ENCODE measurements around the gene CSF2RB. TPM values are rescaled to one million over a fixed set of nuclear protein-coding genes. Genes with fewer than 3 reads are reported as not detected.

Gene CSF2RB
- total RNA-seq, 1 donor from 2014 or later, result 4.2 TPM

GRCh38 chr22:36948273-36949225 is 35.1 kb downstream of the CSF2RB start:
- Histone ChIP-seq H3K36me3 (no peaks in the 10 kb centered on the region), H3K4me1 (peaks cover 5% of the 10 kb centered on the region), H3K9me3 (no peaks in the 10 kb centered on the region), H3K4me3 (no peak overlapping the region), H3K27ac (no peak overlapping the region), H3K27me3 (no peaks in the 10 kb centered on the region)
- TF ChIP-seq CTCF (IDR thresholded peaks at IDR 0.05) (no peak), POLR2A (IDR thresholded peaks at IDR 0.05) (no peak), POLR2AphosphoS5 (IDR thresholded peaks at IDR 0.05; ENCODE audit: insufficient read depth in 1 of 2, low read depth in 1 of 2) (no peak)
- intact Hi-C loops (cut with DNase I), result no loop called here
- DNase-seq (ENCODE audit: extremely low spot score in 2 of 2), result no peak

GRCh38 chr22:36950797-36951590 is 37.6 kb downstream of the CSF2RB start:
- no peak for TF ChIP-seq POLR2AphosphoS5 (IDR thresholded peaks at IDR 0.05; ENCODE audit: insufficient read depth in 1 of 2, low read depth in 1 of 2)
- no peak for TF ChIP-seq POLR2A (IDR thresholded peaks at IDR 0.05)
- TF ChIP-seq CTCF (IDR thresholded peaks at IDR 0.05), result no peak
- Histone ChIP-seq H3K27ac (no peak overlapping the region), H3K36me3 (no peaks in the 10 kb centered on the region), H3K27me3 (no peaks in the 10 kb centered on the region), H3K9me3 (no peaks in the 10 kb centered on the region), H3K4me3 (no peak overlapping the region), H3K4me1 (peaks cover 5% of the 10 kb centered on the region)
- intact Hi-C loops (cut with DNase I), result no loop called here
- DNase-seq (ENCODE audit: extremely low spot score in 2 of 2), result no peak

DNA sequence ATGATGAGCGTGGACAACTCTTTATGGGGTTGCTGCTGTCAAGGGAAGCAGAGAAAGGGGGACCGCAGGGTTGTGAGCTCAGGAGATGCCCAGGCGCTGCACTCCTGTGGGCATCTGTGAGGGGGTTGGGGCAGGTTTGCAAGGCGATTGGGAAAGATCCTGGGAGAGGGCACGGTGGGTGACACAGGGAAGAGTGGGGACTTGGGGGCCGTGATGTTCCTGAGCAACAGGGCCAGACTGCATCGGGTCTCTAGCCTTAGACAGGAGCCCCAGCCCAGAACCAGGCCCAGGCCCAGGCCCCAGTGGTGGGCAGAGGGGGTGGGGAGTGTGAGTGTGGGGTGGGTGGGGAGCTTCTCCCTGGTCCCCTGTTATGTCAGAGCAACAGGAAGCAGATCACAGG is 38.3 kb downstream of the CSF2RB start:
- no peak for TF ChIP-seq POLR2AphosphoS5 (IDR thresholded peaks at IDR 0.05; ENCODE audit: insufficient read depth in 1 of 2, low read depth in 1 of 2)
- no peak for TF ChIP-seq CTCF (IDR thresholded peaks at IDR 0.05)
- no peak for TF ChIP-seq POLR2A (IDR thresholded peaks at IDR 0.05)
- DNase-seq (ENCODE audit: extremely low spot score in 2 of 2), result no peak
- intact Hi-C loops (cut with DNase I), result no loop called here
- Histone ChIP-seq H3K27ac (no peak overlapping the region), H3K9me3 (no peaks in the 10 kb centered on the region), H3K27me3 (no peaks in the 10 kb centered on the region), H3K4me1 (peaks cover 5% of the 10 kb centered on the region), H3K4me3 (no peak overlapping the region), H3K36me3 (no peaks in the 10 kb centered on the region)

DNA sequence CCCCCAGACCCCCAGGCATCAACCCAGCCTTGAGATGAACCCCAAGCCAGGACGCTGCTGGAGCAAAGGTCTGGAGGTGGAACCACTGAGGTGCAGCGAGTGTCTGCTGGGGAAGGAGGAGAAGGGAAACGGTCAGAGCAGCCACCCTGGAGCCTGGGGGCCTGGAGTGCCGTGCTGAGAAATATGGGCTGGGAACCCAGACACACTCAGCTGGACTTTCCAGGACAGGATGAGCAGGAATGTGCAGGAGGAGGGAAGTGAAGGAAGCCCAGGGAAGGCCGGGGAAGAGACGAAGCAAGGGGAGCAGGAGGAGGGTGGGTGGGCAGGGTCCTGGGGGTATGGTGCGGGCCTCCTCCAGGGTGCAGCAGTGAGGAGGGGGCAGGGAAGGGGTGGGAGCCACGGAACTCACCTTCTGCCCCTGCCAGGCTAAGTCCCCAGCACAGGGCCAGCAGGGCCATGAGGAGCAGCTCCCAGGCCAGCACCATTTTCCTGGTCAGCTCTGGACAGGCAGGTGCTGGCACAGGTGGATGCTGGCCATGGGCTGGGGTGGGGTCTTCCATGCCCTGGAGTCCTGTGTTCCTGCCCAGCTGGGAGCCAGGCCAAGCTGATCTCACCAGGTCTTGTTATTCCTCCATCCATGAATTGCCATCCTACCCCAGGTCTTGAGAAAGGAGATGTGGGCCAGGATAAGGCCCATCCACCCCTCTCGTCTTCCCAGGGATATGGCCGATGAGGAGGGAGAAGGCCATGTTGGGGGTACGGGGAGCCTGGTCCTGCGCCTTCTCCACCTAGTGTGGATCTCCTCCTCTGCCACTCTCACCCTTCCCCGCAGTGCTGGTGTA is 40.0 kb downstream of the CSF2RB start:
- Histone ChIP-seq H3K4me3 (no peak overlapping the region), H3K27ac (no peak overlapping the region), H3K9me3 (no peaks in the 10 kb centered on the region), H3K36me3 (no peaks in the 10 kb centered on the region), H3K4me1 (peaks cover 1% of the 10 kb centered on the region), H3K27me3 (no peaks in the 10 kb centered on the region)
- no peak for TF ChIP-seq CTCF (IDR thresholded peaks at IDR 0.05)
- TF ChIP-seq POLR2AphosphoS5 (IDR thresholded peaks at IDR 0.05; ENCODE audit: insufficient read depth in 1 of 2, low read depth in 1 of 2), result no peak
- no peak for TF ChIP-seq POLR2A (IDR thresholded peaks at IDR 0.05)
- peak in 1 of 2 donors; percentile 75 for DNase-seq (ENCODE audit: extremely low spot score in 2 of 2)
- intact Hi-C loops (cut with DNase I), result no loop called here
